Forelimb muscle (tissue), 1 donor: Measurements from ENCODE around the gene PRELP. TPM values are rescaled to one million over a fixed set of nuclear protein-coding genes. Genes with fewer than 3 reads are reported as not detected.

Experiments used
- DNase-seq: peaks from one replicate; pipeline ENCODE4 v3.0.0-alpha.2; 2013; ENCODE audit warnings: low read depth
- polyA plus RNA-seq: library from polyadenylated mRNA; unstranded; fragments of 120-200 nt; gene quantifications from one replicate; pipeline ENCODE4 v1.2.1, GENCODE V29; 2013; ENCODE audit not compliant: insufficient read length

The PRELP gene
- polyA plus RNA-seq, 1 donor, result 1.5 TPM

DNA sequence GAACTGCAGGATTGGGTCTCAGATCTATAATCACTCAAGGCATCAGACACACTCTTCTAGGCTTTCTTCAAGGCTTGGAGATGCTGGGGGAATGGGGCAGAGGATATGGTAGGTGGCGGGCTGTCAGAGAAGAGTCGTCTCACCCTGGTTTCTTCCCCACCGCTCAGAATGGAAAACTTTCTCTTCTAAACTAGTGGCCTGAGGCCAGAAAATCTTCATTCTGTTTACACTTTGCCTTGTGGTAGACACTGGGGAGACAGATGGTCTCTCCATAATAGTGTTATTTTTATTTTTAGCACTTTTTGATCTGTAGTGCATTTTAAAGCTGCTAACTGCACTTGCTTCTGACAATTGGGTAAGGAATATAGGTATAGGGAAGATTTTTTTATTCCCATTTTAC lies 2.6 kb downstream of the PRELP start:
- no peak for DNase-seq

DNA sequence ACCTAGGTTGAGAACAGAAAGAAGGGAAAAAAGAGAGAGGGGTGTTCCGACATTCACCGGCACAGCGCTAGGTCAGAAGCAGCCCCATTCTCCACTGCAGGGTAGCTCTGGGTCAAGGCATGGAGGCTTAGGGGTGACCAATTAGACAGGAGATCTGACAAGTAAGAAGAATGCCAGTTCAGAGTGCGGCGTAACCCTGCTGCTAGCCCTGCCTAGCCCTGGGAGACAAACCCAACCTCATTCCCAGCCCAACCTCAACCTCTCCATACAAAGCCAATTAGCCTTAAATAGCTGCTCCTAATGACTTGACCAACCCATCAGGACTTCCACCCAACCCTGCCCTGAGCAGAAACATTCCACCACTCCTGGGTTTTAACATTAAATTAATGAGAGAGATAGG lies 3.4 kb downstream of the PRELP start:
- DNase-seq, result no peak

DNA sequence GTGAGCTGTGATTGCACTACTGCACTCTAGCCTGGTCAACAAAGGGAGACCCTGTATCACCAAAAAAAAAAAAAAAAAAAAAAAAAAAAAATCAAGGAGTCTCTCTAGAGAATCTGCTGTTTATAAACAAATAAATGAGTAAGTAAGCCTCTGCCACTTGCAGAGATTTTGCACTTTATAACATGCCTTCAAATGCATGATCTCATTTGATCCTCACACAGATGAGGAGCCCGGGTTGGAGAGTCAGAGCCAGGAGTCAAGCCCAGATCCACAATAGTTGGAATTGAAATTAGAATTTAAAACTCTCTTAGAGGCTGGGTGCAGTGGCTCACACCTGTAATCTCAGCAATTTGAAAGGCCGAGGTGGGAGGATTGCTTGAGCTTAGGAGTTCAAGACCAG lies 4.0 kb downstream of the PRELP start:
- no peak for DNase-seq

DNA sequence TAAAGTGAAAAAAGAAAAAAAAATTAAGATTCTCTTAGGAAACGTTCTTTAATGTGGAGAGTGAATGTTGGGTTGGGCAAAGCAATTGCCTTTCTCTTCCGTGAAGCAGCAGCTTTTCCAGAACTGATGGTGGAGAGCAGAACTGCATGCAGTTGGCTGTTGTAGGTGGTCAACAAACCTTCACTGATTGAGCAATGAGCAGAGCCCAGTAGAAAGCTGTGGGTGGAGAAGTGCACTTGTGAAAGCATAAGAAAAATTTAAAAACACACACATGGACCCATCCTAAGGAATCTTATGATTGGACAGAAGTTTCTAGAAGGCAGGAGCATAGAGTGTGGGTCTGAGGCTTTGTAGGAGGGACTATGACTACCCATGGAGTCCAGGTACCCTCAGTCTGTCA lies 4.5 kb downstream of the PRELP start:
- no peak for DNase-seq

DNA sequence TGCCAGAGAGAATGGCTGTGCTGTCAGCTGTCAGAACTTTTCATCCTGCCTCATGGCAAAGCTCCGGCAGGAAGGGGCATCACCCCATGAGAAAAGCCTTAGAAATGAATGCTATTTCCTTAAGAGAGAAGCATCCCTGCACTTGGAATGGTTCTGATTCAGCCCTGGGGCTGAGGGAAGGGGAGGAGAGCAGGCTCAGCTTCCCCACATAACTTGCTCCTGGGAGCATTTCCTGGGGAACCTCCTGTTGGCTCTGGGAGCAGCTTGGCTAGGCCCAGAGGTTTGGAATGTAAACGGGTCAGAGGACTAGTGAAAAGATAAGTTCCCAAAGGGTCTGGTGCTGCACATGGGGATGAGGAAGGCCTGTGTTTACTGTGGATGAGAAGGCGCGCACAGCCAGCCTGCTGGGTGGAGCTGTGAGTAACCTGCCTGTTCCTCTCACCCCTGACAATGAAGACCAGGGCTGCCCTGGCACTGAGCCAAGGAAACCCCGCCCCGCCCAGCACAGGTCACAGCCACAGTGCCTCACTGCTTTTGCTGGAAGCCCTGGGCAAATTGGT lies 5.0 kb downstream of the PRELP start:
- DNase-seq, result no peak

DNA sequence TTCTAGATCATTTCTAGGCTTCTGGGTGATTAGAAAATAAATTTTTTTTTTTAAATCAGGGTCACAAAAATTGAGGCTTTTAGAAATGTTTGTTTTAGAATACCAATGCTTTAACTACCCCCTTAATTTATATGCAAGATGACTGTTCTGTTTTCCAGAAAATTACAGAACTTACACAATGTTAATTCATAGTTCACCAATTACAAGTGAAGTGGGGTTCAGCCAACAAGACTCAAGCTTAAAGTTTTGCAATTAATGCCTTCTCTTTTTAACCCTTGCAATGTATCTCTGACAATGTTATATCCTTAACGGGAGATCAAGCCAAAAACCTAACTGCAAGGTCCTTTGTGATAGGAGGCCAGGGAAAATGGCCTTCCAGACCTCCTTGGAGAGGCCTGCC lies 5.6 kb downstream of the PRELP start:
- no peak for DNase-seq

DNA sequence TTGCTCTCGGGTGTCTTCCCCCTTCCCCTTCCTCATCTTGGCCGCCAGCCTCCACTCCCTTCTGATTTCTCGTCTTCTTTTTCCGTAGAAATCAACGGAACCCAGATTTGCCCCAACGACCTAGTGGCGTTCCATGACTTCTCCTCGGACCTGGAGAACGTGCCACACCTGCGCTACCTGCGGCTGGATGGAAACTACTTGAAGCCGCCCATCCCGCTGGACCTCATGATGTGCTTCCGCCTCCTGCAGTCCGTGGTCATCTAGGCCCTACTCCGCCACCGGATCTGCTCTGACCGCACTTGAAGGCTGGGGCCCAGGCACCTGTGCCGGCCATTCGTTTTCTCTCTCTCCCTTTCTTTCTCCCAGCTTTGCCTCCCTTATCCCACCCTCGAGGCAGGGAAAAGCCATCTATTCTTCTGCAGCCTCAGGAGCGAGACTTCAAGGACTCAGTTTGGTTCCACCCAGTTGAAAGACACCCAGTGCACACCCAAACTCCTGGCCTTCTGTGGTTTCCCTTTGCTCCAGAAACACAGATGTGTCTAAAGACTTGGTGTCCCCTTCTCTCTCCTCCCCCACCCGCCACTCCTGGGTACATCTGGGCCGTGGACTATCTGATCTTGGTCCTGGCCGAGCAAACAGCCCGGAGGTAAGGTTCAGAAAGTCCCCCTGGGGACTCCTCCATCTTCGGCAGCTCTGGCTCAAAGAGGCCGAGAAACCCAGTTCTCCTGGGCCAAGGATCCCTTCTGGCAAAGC lies 11.2 kb downstream of the PRELP start:
- no peak for DNase-seq

DNA sequence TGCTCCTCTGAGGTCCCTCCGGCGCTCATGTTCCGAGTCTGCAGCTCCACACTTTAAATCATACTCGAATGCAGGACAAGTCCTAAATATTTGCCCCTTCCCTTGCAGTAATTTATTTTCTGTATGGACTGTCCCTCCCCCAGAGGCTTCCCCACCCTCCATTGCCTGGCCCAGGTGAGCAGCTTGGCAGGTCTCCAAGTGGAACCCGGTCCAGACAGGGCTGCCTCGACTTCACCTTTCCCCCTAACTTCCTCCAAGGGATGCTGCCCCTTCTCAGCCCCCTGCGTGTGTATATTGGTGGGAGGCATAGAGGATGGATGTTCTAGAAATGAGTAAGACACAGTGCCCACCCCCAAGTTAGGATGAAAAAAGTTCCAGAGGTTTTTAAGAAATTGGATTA lies 12.9 kb downstream of the PRELP start:
- DNase-seq, result no peak

DNA sequence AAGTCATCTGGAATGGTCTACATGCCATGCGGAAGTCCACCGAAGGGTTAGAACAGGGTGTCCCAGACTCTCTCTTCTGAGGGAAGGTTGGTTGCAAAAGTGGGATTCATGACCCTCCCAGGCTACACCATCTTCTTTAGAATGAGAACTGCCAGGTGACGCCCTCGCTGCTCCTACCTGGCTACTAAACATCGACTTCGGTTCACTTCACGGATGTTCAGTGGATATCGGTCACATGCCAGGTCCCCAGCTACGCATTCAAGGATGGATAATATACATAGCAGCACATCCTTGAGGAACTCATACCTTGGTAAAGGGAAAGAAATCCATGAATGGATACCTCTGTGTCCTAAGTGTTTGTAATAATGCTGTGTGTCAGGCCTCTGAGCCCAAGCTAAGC lies 15.0 kb downstream of the PRELP start:
- DNase-seq, result no peak

DNA sequence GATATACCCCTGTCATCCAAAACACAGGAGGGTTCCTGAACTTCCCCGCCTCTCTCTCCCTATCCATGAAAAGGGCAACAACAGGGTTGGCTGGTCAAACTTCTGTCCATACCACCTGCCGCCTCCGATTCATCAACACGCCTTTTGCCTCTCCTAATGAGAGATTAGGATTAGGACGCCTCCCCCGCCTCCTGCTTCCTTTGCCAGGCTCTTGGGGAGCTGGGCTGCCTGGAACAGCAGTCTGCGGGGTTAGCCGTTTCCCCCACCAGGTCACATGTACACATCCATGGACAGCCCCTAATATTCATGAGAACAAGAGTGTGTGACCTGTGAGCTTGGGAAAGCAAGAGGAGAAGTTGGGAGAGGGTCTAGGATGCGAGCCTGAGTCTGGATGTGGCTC lies 16.1 kb downstream of the PRELP start:
- DNase-seq, result no peak

DNA sequence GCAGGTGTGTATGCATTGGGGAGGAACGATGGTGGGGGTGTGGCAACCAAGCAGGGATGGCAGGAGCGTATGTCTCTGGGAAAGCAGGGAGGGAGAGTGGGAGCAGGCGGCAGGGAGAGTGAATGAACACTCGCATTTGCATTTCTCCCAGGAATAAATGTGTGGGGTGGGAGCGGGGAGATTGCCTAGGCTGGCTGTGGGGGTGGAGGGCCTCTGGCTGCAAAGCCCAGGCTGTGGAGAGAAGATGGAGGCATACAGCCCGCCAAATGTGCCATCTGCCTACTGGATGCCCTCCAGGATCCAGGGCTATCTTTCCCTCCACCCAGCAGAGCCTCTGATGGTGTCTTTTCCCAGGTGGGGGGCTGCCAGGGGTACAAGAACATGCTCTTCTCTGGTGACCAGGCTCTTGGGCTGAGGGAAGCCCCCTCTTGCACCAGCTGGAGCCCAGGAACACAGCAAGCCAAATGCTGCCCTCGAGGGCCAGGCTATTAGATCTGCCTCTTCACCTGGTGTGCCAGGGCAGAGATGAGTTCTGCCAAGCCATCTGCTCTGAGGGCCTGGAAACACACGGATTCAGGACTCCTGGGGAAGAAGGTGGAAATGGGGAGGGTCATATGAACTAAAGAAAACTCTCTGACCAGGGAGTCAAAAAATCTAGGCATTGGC lies 16.6 kb downstream of the PRELP start:
- DNase-seq, result no peak

DNA sequence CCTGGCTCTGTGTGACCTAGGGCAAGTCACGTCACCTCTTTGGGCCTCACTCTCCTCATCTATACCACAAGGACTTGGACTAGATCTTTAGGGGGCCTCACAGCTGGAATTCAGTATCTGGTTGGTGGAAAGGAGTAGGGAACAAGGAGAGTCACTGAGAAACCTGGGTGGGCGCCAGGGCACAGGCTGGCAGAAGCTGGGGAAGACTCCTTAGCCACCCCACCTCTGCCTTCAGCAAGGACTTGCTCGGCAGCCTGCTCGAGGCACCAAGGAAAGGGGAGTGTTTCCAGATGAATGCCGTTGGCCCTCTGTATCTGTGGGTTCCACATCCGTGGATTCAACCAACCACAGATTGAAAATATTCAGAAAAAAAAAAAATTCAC lies 17.1 kb downstream of the PRELP start:
- no peak for DNase-seq

DNA sequence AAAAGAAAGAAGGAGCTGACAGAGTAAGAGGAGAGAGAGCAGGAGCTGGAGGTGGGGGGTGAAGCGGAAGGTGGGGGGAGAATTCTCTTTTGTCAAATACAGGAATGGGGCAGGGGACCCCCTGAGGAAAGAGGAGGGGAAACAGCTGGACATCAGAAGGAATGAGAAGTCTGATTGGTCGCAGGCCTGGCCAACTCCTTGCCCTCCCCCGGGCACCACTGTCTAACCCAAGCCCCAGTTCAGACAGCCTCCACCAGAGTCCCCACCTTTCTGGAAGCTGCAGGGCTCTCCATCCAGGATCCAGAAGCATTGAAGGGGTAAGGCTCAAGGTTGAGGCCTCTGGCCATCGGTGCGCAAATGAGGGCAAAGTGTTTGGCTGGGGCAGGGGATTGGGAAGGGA lies 18.3 kb downstream of the PRELP start, which contains the start of gene OPTC:
Gene OPTC, plus strand, starts transcription at position 253 of the 400 bp plus-strand sequence. CDS start 1,853 bp downstream, outside the sequence.
- DNase-seq, result no peak

DNA sequence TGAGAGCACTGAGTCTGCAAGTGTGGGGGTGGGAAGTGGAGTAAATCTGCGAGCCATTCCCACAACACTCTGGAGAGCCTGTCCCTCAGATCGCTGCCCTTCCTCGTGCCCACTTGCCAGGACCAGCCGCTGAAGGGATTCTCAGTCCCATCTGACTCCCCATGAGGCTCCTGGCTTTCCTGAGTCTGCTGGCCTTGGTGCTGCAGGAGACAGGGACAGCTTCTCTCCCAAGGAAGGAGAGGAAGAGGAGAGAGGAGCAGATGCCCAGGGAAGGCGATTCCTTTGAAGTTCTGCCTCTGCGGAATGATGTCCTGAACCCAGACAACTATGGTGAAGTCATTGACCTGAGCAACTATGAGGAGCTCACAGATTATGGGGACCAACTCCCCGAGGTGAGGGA lies 20.2 kb downstream of the PRELP start:
- DNase-seq, result no peak

DNA sequence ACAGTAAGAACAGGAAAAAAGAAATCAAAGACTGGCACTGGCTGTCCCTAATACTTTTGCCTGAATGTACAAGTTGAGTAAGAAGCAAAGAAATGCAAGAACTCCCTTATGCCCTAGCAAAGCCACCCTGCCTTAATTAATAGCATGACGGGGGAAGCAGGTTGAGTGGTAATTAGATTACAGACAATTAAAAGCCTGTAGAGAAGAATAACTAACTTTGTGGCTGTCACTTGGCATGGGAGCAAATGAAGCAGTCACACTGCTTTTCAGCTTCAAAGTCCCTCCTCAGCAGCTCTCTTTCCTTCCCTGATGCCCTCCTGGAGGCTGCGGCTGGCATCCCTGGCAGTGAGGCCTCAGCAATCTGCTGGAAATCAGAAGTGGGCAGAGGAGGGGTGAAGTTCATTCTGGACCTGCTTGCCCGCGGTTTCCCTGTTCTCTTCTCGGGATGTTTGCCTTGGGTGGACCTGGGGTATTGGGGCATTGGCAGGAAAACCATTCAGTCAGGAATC lies 21.7 kb downstream of the PRELP start:
- no peak for DNase-seq

DNA sequence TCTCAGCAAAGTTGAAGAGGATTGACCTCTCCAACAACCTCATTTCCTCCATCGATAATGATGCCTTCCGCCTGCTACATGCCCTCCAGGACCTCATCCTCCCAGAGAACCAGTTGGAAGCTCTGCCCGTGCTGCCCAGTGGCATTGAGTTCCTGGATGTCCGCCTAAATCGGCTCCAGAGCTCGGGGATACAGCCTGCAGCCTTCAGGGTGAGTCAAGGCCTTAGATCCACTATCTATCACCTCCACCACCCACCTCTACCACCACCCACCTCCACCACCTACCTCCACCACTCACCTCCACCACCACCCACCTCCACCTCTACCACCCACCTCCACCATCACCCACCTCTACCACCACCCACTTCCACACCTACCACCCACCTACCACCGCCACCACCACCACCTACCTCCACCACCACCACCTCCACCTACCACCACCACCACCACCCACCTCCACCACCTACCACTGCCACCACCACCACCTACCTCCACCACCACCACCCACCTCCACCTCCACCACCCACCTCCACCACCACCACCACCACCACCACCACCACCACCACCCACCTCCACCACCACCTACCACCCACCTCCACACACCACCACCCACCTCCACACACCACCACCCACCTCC lies 24.2 kb downstream of the PRELP start:
- DNase-seq, result no peak

DNA sequence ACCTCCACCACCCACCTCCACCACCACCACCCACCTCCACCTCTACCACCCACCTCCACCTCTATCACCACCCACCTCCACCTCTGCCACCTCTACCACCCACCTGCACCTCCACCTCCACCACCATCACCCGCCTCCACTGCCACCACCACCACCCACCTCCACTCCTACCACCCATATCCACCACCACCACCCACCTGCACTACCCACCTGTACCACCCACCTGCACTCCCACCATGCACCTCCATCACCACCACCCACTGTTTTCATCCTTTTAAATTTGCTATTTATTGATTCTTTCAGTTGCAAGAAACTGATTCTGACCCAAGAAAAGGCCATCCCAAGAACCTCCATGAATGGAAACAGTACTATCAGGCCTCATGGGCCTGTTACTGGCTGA lies 24.7 kb downstream of the PRELP start:
- no peak for DNase-seq

DNA sequence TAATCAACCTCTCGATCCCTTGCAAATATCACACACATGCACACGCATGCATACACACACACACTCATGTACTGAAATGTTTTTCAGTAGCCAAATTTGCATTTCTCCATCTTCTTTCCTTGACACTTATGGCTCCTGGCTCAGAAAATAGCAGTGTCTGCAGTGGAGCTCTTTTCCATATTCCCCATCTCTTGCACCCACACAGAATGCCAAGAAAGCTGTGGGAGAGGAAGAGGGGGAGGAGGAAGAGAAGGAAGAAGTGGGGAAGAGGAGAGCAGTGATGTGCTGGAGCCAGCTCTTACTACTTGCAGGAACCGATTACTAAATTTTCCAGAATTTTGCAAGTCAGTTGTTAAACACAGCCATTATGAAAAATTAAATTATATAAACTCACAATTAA lies 28.2 kb downstream of the PRELP start:
- no peak for DNase-seq

DNA sequence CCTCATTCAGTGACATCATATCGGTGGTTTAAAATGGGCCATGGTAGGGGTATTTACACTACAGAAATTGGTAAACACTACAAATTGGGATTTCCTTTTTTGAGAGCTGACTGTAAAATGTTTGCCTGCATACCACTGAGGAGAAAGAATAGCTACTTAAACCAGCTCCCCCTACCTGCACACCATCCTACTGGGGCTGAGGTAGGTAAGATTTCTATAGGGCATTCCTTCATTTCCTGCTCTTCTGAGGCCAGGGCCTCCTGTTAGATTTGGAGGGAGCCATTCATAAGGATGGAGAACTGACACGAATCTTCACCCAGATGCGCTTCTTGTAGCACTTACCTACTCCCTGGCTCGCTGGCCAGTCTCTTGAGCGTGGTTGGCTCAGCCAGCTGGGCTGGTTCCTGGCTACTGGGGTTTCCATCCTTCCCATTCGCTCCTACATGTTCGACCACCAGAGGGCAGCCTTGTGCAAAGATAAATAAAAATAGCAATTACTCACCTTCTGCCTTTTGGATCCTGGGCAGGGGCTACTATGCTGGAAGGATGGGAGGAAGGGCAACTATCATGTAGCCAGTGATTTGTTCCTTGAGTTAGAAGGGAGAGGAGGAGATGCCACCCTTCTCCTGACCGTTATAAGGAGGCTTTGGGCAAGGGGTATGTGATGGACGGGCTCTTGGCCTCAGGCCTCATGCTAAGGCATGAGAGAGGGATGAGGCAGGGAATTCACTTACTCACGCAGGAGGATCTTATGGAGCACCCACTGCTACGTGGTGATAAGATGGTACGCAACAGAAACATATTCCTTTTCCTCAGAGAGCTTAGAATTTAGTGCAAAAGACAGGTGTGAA lies 29.0 kb downstream of the PRELP start:
- DNase-seq, result no peak

DNA sequence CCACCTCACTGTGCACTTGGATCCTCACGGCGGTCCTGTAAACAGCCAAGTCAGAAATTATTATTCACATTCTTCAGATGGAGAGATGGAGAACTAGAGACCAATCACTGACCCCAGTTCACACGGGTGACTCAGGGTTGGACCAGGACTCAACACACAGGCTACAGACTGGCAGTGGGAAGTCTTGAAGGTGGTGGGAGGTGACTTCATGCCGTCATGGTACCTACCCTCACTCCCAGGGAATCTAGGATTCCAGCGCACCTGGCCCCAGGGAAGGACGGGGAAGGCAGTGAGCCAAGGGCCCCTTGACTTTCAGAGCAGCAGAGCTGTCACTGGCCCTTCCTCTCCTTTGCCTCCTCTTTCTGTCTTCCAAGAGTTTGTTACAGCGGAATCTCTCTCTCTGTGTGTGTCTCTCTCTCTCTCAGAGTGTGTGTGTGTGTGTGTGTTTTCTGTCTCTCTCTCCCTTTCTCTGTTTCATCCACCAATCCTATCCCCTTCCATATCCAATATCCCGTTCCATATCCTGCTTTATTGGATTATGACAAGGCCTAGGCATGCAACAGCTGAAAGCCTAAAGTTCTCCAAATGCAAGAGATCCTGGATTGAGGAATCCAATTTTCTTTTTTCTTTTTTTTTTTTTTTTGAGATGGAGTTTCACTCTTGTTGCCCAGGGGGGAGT lies 30.1 kb downstream of the PRELP start:
- no peak for DNase-seq
